SK-N-SH (cell line): ENCODE measurements around the gene UBE2G1. TPM values are rescaled to one million over a fixed set of nuclear protein-coding genes. Genes with fewer than 3 reads are reported as not detected.

Experiments
- CTCF ChIA-PET: fragments of 300-600, 350-600 bp; formaldehyde crosslinking; extraction: SDS; loops from one replicate; lab custom pipeline; 2021; lab: Yijun Ruan, JAX
- POLR2A ChIA-PET: fragments of 350-600 bp; sonication (Branson Sonifier 250); formaldehyde crosslinking; extraction: SDS; loops from one replicate; lab custom pipeline; 2020; ENCODE audit warnings: antibody characterized with exemption, inconsistent platforms; lab: Yijun Ruan, JAX
- DNase-seq: peaks from one replicate; pipeline ENCODE4 v3.0.0; 2012
- H2AFZ ChIP-seq: fragments of 200-600 bp; sonication (generic); 2 replicates; pipeline ENCODE4 v1.8.1; 2016; ENCODE audit warnings: antibody characterized with exemption, mild to moderate bottlenecking, low read depth
- H3F3A ChIP-seq: fragments of 200-600 bp; sonication (generic); replicated peaks from 2 replicates; pipeline ENCODE3; 2016; ENCODE audit warnings: antibody characterized with exemption, mild to moderate bottlenecking; ENCODE audit not compliant: insufficient read depth
- H3K27ac ChIP-seq, 2 experiments: fragments of 200-500 bp in 1 of 2; fragments of 200-600 bp in 1 of 2; sonication (Bioruptor generic) in 1 of 2; sonication (generic), shearing (Covaris generic) in 1 of 2; 2 replicates each; pipeline versions ENCODE4 v1.5.1 to v1.6.1; 2014 to 2016; ENCODE audit warnings: low read depth in 2 of 2, inconsistent platforms in 1 of 2, low read length in 1 of 2, mild to moderate bottlenecking in 1 of 2, mixed read lengths in 1 of 2
- H3K27me3 ChIP-seq: fragments of 200-600 bp; sonication (generic), shearing (Covaris generic); 2 replicates; pipeline ENCODE4 v1.6.1; 2016; ENCODE audit warnings: mixed run types; ENCODE audit not compliant: insufficient read depth
- H3K36me3 ChIP-seq, 2 experiments: fragments of 200-500 bp in 1 of 2; fragments of 200-600 bp in 1 of 2; sonication (Bioruptor generic) in 1 of 2; sonication (generic) in 1 of 2; replicated peaks in 1 of 2; 2 replicates each; pipeline versions ENCODE3 to v1.5.1; 2014 to 2016; ENCODE audit warnings: low read length in 1 of 2, mild to moderate bottlenecking in 1 of 2; ENCODE audit not compliant: insufficient read depth in 2 of 2, control insufficient read depth in 1 of 2
- H3K4me1 ChIP-seq, 2 experiments: fragments of 200-500 bp in 1 of 2; fragments of 200-600 bp in 1 of 2; sonication (Bioruptor generic) in 1 of 2; sonication (generic), shearing (Covaris generic) in 1 of 2; 2 replicates each; pipeline versions ENCODE4 v1.5.1 to v1.6.1; 2014 to 2016; ENCODE audit warnings: low read depth in 1 of 2, low read length in 1 of 2, mixed run types in 1 of 2; ENCODE audit not compliant: insufficient read depth in 2 of 2, control insufficient read depth in 1 of 2
- H3K4me2 ChIP-seq: fragments of 200-600 bp; sonication (generic), shearing (Covaris generic); 2 replicates; pipeline ENCODE4 v1.6.1; 2017; ENCODE audit warnings: mixed run types
- H3K4me3 ChIP-seq, 2 experiments: fragments of 200-500 bp in 1 of 2; fragments of 200-600 bp in 1 of 2; sonication (Bioruptor generic) in 1 of 2; sonication (generic), shearing (Covaris generic) in 1 of 2; 2 replicates each; pipeline versions ENCODE4 v1.5.1 to v1.8.1; 2014 to 2016; ENCODE audit warnings: low read depth in 2 of 2, inconsistent platforms in 1 of 2, low read length in 1 of 2, mild to moderate bottlenecking in 1 of 2, mixed read lengths in 1 of 2, moderate library complexity in 1 of 2
- H3K79me2 ChIP-seq: fragments of 200-600 bp; sonication (generic); 2 replicates; pipeline ENCODE4 v1.8.1; 2017; ENCODE audit warnings: mild to moderate bottlenecking; ENCODE audit not compliant: insufficient read depth
- H3K9ac ChIP-seq: fragments of 200-600 bp; sonication (generic); 2 replicates; pipeline ENCODE4 v1.6.1; 2017; ENCODE audit warnings: mixed run types
- H3K9me2 ChIP-seq: fragments of 200-600 bp; sonication (generic); 2 replicates; pipeline ENCODE4 v1.6.1; 2017; ENCODE audit warnings: mixed run types
- H3K9me3 ChIP-seq: fragments of 200-600 bp; sonication (generic); 2 replicates; pipeline ENCODE4 v1.6.1; 2017; ENCODE audit warnings: mixed run types, mild to moderate bottlenecking, moderate library complexity
- H4K20me1 ChIP-seq: fragments of 200-600 bp; sonication (generic); 2 replicates; pipeline ENCODE4 v1.6.1; 2017; ENCODE audit warnings: mild to moderate bottlenecking, mixed run types; ENCODE audit not compliant: insufficient read depth
- CHD2 ChIP-seq: fragments of 150-350 bp; IDR thresholded peaks from 2 replicates; pipeline ENCODE4 v1.6.1; 2018; ENCODE audit warnings: low read length; ENCODE audit not compliant: partially characterized antibody
- FOXJ3 ChIP-seq: sonication (generic); formaldehyde crosslinking; IDR thresholded peaks from 2 replicates; pipeline ENCODE4 v1.5.1; 2020; ENCODE audit warnings: mild to moderate bottlenecking, missing genetic modification reagents
- GATA2 ChIP-seq: sonication (generic); formaldehyde crosslinking; IDR thresholded peaks from 2 replicates; pipeline ENCODE4 v1.5.0; 2020; ENCODE audit warnings: mild to moderate bottlenecking, missing genetic modification reagents
- MXI1 ChIP-seq: IDR thresholded peaks from 2 replicates; pipeline ENCODE4 v1.6.1; 2012; ENCODE audit warnings: mild to moderate bottlenecking, low read depth, low read length, improper control_type of control experiment
- NFIC ChIP-seq: IDR thresholded peaks from 2 replicates; pipeline ENCODE4 v1.4.0; 2012; ENCODE audit warnings: borderline replicate concordance
- NRF1 ChIP-seq: IDR thresholded peaks from 2 replicates; pipeline ENCODE4 v1.6.1; 2012; ENCODE audit warnings: low read depth, mild to moderate bottlenecking, low read length
- POLR2AphosphoS5 ChIP-seq: IDR thresholded peaks from 2 replicates; pipeline ENCODE4 v1.6.1; 2012; ENCODE audit warnings: low read depth, low read length
- RCOR1 ChIP-seq: fragments of 150-350 bp; IDR thresholded peaks from 2 replicates; pipeline ENCODE4 v1.6.1; 2017; ENCODE audit warnings: antibody characterized with exemption, low read length
- SIN3A ChIP-seq: IDR thresholded peaks from 2 replicates; pipeline ENCODE4 v1.6.1; 2012; ENCODE audit warnings: low read depth, mild to moderate bottlenecking, low read length, moderate library complexity, borderline replicate concordance
- SMC3 ChIP-seq: IDR thresholded peaks from 2 replicates; pipeline ENCODE4 v1.6.1; 2012; ENCODE audit warnings: low read depth, low read length, improper control_type of control experiment
- TCF12 ChIP-seq: IDR thresholded peaks from 2 replicates; pipeline ENCODE4 v1.4.0; 2012
- TEAD4 ChIP-seq: IDR thresholded peaks from 2 replicates; pipeline ENCODE4 v1.4.0; 2012; ENCODE audit warnings: mild to moderate bottlenecking, borderline replicate concordance; ENCODE audit not compliant: insufficient read depth
- WGBS: methylation state at CpG from one replicate; pipeline ENCODE4 v1.1.6; 2017; ENCODE audit warnings: low lambda C conversion rate; 5-methylcytosine and 5-hydroxymethylcytosine counted together
- polyA plus RNA-seq, 3 experiments: library from polyadenylated mRNA; depleted of rRNA; stranded (reverse); fragments of >200 nt; gene quantifications; 2 replicates each; pipeline ENCODE4 v1.2.3, GENCODE V29; 2012
- TF ChIP-seq, protein P1 (sequence below): IDR thresholded peaks from 2 replicates; pipeline ENCODE4 v1.4.0; 2012; ENCODE audit warnings: low read depth, borderline replicate concordance
- TF ChIP-seq, protein P2 (sequence below): fragments of 150-350 bp; IDR thresholded peaks from 2 replicates; pipeline ENCODE4 v1.6.1; 2017; ENCODE audit warnings: antibody characterized with exemption, low read length, low read depth, borderline replicate concordance
- TF ChIP-seq, protein P3 (sequence below): IDR thresholded peaks from 2 replicates; pipeline ENCODE4 v1.4.0; 2012; ENCODE audit warnings: low read depth
- TF ChIP-seq, protein P4 (sequence below): IDR thresholded peaks from 2 replicates; pipeline ENCODE4 v1.4.0; 2012; ENCODE audit warnings: low read depth, borderline replicate concordance

The UBE2G1 gene
- polyA plus RNA-seq, 1 of the 3 experiments (the other 2 are of a cell fraction) = 23.2 TPM

DNA sequence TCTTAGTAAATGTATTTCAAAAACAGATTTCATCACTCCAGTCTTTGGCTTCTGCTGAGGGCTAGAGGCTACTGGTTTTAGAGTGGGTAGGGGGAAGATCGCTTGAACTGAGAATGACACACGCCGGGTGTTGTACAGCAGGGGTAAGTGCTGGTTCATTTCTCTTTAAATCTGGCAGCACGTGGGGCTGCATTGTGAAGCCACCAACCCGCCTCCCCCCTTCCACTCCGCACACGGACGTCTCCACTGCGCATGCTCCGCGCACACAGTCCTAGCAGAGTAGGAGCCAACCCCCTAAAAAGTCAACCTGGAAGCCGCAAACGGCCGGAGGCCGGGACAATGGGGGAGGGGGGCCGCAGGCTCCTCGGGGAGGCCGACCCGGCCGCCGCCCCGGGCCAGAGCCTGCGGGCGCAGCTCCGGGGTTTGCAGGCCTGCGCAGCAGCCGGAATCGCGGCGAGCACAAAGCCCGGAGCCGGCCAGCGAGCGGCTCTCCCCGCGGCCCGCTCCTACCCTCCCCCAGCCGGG is 1.3 kb downstream of the UBE2G1 start:
- peak overlapping the region; percentile 86 for H3K4me2 ChIP-seq
- TF ChIP-seq, protein P1, sequence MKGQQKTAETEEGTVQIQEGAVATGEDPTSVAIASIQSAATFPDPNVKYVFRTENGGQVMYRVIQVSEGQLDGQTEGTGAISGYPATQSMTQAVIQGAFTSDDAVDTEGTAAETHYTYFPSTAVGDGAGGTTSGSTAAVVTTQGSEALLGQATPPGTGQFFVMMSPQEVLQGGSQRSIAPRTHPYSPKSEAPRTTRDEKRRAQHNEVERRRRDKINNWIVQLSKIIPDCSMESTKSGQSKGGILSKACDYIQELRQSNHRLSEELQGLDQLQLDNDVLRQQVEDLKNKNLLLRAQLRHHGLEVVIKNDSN = peak; percentile 86; the same call in 1 of the 2 replicates
- TF ChIP-seq NFIC (no peak), GATA2 (CRISPR knock-in tag) (no peak), RCOR1 (0 out of 2 replicates have a peak, but pooled peaks have one; percentile 25), SIN3A (peak; percentile 83; the same call in 1 of the 2 replicates), FOXJ3 (no peak), CHD2 (peak; percentile 70), POLR2AphosphoS5 (peak; percentile 79), NRF1 (peak; percentile 95), MXI1 (peak; percentile 99)
- TF ChIP-seq, protein P2, sequence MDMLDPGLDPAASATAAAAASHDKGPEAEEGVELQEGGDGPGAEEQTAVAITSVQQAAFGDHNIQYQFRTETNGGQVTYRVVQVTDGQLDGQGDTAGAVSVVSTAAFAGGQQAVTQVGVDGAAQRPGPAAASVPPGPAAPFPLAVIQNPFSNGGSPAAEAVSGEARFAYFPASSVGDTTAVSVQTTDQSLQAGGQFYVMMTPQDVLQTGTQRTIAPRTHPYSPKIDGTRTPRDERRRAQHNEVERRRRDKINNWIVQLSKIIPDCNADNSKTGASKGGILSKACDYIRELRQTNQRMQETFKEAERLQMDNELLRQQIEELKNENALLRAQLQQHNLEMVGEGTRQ = peak; percentile 65; the same call in 1 of the 2 replicates
- TF ChIP-seq, protein P3, sequence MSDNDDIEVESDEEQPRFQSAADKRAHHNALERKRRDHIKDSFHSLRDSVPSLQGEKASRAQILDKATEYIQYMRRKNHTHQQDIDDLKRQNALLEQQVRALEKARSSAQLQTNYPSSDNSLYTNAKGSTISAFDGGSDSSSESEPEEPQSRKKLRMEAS = peak; percentile 99
- H4K20me1 ChIP-seq = peaks cover 46% of the 10 kb centered on the region
- H3K27ac ChIP-seq = peak overlapping the region; percentile 78 to 89
- H3K9ac ChIP-seq = peak overlapping the region; percentile 96
- no peak overlapping the region for H2AFZ ChIP-seq
- CTCF ChIA-PET = interaction anchor here (2.2 to 3.6 kb wide), 2 partner anchors 44 to 149 kb away, joined by 5 to 18 read pairs; no protein-coding TSS in a partner anchor
- DNase-seq = peak; percentile 92
- H3K79me2 ChIP-seq = peaks cover 63% of the 10 kb centered on the region
- POLR2A ChIA-PET = no interaction called here
- H3K9me2 ChIP-seq = no peaks in the 10 kb centered on the region
- H3K9me3 ChIP-seq = no peaks in the 10 kb centered on the region
- H3K27me3 ChIP-seq = no peaks in the 10 kb centered on the region
- peaks cover 0 to 9% of the 10 kb centered on the region in 2 experiments for H3K36me3 ChIP-seq
- WGBS = 1% methylated on average over 10 of the region's 38 CpGs
- H3K4me3 ChIP-seq = peak overlapping the region; percentile 72 to 89
- peaks cover 14% of the 10 kb centered on the region for H3F3A ChIP-seq
- H3K4me1 ChIP-seq = peaks cover 3 to 4% of the 10 kb centered on the region in 2 experiments; a peak in 1 of 4 replicates

DNA sequence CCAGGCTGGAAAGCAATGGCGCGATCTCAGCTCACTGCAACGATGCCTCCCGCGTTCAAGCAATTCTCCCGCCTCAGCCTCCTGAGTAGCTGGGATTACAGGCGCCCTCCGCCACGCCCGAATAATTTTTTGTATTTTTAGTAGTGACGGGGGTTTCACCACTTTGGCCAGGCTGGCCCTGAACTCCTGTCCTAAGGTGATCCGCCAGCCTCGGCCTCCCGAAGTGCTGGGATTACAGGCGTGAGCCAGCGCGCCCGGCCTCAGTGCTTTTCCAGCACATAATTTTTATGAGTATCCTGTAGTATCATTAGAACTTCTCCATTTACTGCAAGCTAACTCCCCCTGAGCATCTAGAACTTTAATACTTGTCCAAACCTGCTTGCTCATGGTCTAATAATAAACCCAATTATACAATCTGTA is 1.8 kb downstream of the UBE2G1 start:
- H3K27ac ChIP-seq = peak overlapping the region; percentile 39 to 89
- H2AFZ ChIP-seq = no peak overlapping the region
- ChIA-PET POLR2A (no interaction called here), CTCF (interaction anchor here (2.2 kb wide), 1 partner anchor 44 kb away, joined by 5 read pairs; no protein-coding TSS in a partner anchor)
- H3K9me2 ChIP-seq = no peaks in the 10 kb centered on the region
- H3K9me3 ChIP-seq = no peaks in the 10 kb centered on the region
- TF ChIP-seq MXI1 (no peak), NFIC (no peak), SMC3 (no peak), TCF12 (no peak), TEAD4 (no peak), NRF1 (no peak)
- TF ChIP-seq, protein P4, sequence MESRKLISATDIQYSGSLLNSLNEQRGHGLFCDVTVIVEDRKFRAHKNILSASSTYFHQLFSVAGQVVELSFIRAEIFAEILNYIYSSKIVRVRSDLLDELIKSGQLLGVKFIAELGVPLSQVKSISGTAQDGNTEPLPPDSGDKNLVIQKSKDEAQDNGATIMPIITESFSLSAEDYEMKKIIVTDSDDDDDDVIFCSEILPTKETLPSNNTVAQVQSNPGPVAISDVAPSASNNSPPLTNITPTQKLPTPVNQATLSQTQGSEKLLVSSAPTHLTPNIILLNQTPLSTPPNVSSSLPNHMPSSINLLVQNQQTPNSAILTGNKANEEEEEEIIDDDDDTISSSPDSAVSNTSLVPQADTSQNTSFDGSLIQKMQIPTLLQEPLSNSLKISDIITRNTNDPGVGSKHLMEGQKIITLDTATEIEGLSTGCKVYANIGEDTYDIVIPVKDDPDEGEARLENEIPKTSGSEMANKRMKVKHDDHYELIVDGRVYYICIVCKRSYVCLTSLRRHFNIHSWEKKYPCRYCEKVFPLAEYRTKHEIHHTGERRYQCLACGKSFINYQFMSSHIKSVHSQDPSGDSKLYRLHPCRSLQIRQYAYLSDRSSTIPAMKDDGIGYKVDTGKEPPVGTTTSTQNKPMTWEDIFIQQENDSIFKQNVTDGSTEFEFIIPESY = no peak
- WGBS = 88% methylated on average over 18 of the region's 18 CpGs
- H3K9ac ChIP-seq = peak overlapping the region; percentile 96; the same call in 1 of the 2 replicates
- peaks cover 51% of the 10 kb centered on the region for H4K20me1 ChIP-seq
- DNase-seq = no peak
- no peaks in the 10 kb centered on the region for H3K27me3 ChIP-seq
- H3K79me2 ChIP-seq = peaks cover 68% of the 10 kb centered on the region
- peaks cover 14% of the 10 kb centered on the region for H3F3A ChIP-seq
- peaks cover 3 to 4% of the 10 kb centered on the region in 2 experiments; a peak in 1 of 4 replicates for H3K4me1 ChIP-seq
- peak overlapping the region; percentile 86 for H3K4me2 ChIP-seq
- H3K4me3 ChIP-seq = peak overlapping the region; percentile 72 to 89
- peaks cover 0 to 9% of the 10 kb centered on the region in 2 experiments for H3K36me3 ChIP-seq
